CD14-positive monocyte (primary cell): ENCODE data around the gene UBIAD1. TPM values are rescaled to one million over a fixed set of nuclear protein-coding genes. Genes with fewer than 3 reads are reported as not detected.
A peak's percentile ranks its signal among the peaks of the same experiment; 100 is the strongest.

Source experiments
- DNase-seq, 3 donors: peaks; one replicate each; pipeline ENCODE4 v3.0.0-alpha.2; 2011 to 2022
- H2AFZ ChIP-seq: 2 replicates; pipeline ENCODE4 v1.6.0; 2012; ENCODE audit warnings: mild to moderate bottlenecking, low read depth, low read length, inconsistent platforms; ENCODE audit not compliant: insufficient read depth, poor library complexity, severe bottlenecking
- H3K27ac ChIP-seq, 2 donors: 1 replicate in 1 of 2; 2 replicates in 1 of 2; pipeline ENCODE4 v1.5.1; 2012 to 2013; ENCODE audit warnings: low read length in 2 of 2, control low read depth in 1 of 2, inconsistent platforms in 1 of 2, low read depth in 1 of 2, mild to moderate bottlenecking in 1 of 2
- H3K27me3 ChIP-seq, 2 donors: one replicate each; pipeline versions ENCODE4 v1.6.0 to v1.6.1; 2011 to 2013; ENCODE audit warnings: low read length in 2 of 2; ENCODE audit not compliant: control insufficient read depth in 2 of 2, insufficient read depth in 2 of 2
- H3K36me3 ChIP-seq, 2 donors: replicated peaks in 1 of 2; 1 replicate in 1 of 2; 2 replicates in 1 of 2; pipeline versions ENCODE4 v1.5.1 to v1.6.1; 2012 to 2013; ENCODE audit warnings: low read length in 2 of 2, control low read depth in 1 of 2, inconsistent platforms in 1 of 2, mild to moderate bottlenecking in 1 of 2; ENCODE audit not compliant: insufficient read depth in 2 of 2, control insufficient read depth in 1 of 2
- H3K4me1 ChIP-seq, 2 donors: 1 replicate in 1 of 2; 2 replicates in 1 of 2; pipeline versions ENCODE4 v1.5.1 to v1.6.1; 2012 to 2013; ENCODE audit warnings: low read length in 2 of 2, control low read depth in 1 of 2, inconsistent platforms in 1 of 2, mild to moderate bottlenecking in 1 of 2, moderate library complexity in 1 of 2; ENCODE audit not compliant: insufficient read depth in 2 of 2, control insufficient read depth in 1 of 2
- H3K4me2 ChIP-seq: replicated peaks from 2 replicates; pipeline ENCODE3; 2012; ENCODE audit warnings: low read length, moderate library complexity, mild to moderate bottlenecking; ENCODE audit not compliant: poor library complexity, severe bottlenecking; ENCODE audit errors: extremely low read depth
- H3K4me3 ChIP-seq, 3 experiments: fragments of 200-600 bp in 1 of 3; sonication (generic) in 1 of 3; replicated peaks in 1 of 3; 1 replicate in 2 of 3; 2 replicates in 1 of 3; pipeline ENCODE4 v1.5.1; 2011 to 2013; ENCODE audit warnings: low read length in 3 of 3, mild to moderate bottlenecking in 3 of 3, control low read depth in 2 of 3, low read depth in 2 of 3, inconsistent platforms in 1 of 3, moderate library complexity in 1 of 3
- H3K79me2 ChIP-seq: 2 replicates; pipeline ENCODE4 v1.6.0; 2012; ENCODE audit warnings: mild to moderate bottlenecking, control low read depth, inconsistent platforms, low read length, moderate library complexity; ENCODE audit not compliant: insufficient read depth
- H3K9ac ChIP-seq: 2 replicates; pipeline ENCODE4 v1.6.0; 2017; ENCODE audit warnings: low read length, mild to moderate bottlenecking; ENCODE audit not compliant: insufficient read depth, poor library complexity, severe bottlenecking
- H3K9me3 ChIP-seq, 2 donors: replicated peaks in 1 of 2; 1 replicate in 1 of 2; 2 replicates in 1 of 2; pipeline versions ENCODE4 v1.5.1 to v1.6.1; 2012 to 2013; ENCODE audit warnings: low read length in 2 of 2, control low read depth in 1 of 2; ENCODE audit not compliant: control insufficient read depth in 1 of 2, insufficient read depth in 1 of 2
- H4K20me1 ChIP-seq: 2 replicates; pipeline ENCODE4 v1.6.0; 2012; ENCODE audit warnings: mild to moderate bottlenecking, low read length, control low read depth, moderate library complexity; ENCODE audit not compliant: insufficient read depth
- H3K27ac Mint-ChIP-seq, 7 donors: one replicate each; pipeline ENCODE4 v1.8.0; 2020; ENCODE audit warnings: mild to moderate bottlenecking in 7 of 7, mixed read lengths in 7 of 7, moderate library complexity in 6 of 7, inconsistent platforms in 2 of 7
- H3K27me3 Mint-ChIP-seq, 3 donors: one replicate each; pipeline ENCODE4 v1.8.0; 2021 to 2022; ENCODE audit warnings: low read depth in 3 of 3, mild to moderate bottlenecking in 3 of 3, mixed read lengths in 3 of 3, moderate library complexity in 3 of 3, inconsistent platforms in 1 of 3
- H3K36me3 Mint-ChIP-seq, 2 donors: one replicate each; pipeline ENCODE4 v1.8.0; 2020; ENCODE audit warnings: mixed read lengths in 2 of 2, inconsistent platforms in 1 of 2, mild to moderate bottlenecking in 1 of 2
- H3K4me1 Mint-ChIP-seq: one replicate; pipeline ENCODE4 v1.8.0; 2020; ENCODE audit warnings: mild to moderate bottlenecking, mixed read lengths
- H3K4me3 Mint-ChIP-seq, 2 donors: one replicate each; pipeline ENCODE4 v1.8.0; 2020; ENCODE audit warnings: mild to moderate bottlenecking in 2 of 2, mixed read lengths in 2 of 2, moderate library complexity in 1 of 2
- H3K9me3 Mint-ChIP-seq, 7 donors: one replicate each; pipeline ENCODE4 v1.8.0; 2020 to 2022; ENCODE audit warnings: mixed read lengths in 7 of 7, mild to moderate bottlenecking in 6 of 7, moderate library complexity in 6 of 7, inconsistent platforms in 2 of 7
- WGBS: methylation state at CpG from one replicate; pipeline ENCODE4 v1.1.5; 2013; ENCODE audit warnings: missing lambda C conversion rate; ENCODE audit not compliant: insufficient coverage; 5-methylcytosine and 5-hydroxymethylcytosine counted together
- intact Hi-C, 2 donors: fragments of 100-400 bp; cut with micrococcal nuclease; formaldehyde crosslinking; loops; one replicate each; pipeline versions ENCODE4 v1.15.0 to v1.15.1; 2023
- polyA plus RNA-seq, 3 donors: library from polyadenylated mRNA; depleted of rRNA in 1 of 3; unstranded in 2 of 3; stranded (reverse) in 1 of 3; fragments of 300-500 nt in 2 of 3; fragments of >200 nt in 1 of 3; fragmentation: Illumina TruSeq in 2 of 3; gene quantifications; 1 replicate in 2 of 3; 2 replicates in 1 of 3; pipeline ENCODE4 v1.2.3, GENCODE V29; 2012 to 2021
- TF ChIP-seq, protein P1 (sequence below): fragments of 200-600 bp; IDR thresholded peaks from one replicate; pipeline ENCODE4 v1.8.0; 2022; ENCODE audit warnings: antibody characterized with exemption, mild to moderate bottlenecking

The UBIAD1 gene
- polyA plus RNA-seq, 3 donors, result 4.3 to 10.5 (median 9.8) TPM

DNA sequence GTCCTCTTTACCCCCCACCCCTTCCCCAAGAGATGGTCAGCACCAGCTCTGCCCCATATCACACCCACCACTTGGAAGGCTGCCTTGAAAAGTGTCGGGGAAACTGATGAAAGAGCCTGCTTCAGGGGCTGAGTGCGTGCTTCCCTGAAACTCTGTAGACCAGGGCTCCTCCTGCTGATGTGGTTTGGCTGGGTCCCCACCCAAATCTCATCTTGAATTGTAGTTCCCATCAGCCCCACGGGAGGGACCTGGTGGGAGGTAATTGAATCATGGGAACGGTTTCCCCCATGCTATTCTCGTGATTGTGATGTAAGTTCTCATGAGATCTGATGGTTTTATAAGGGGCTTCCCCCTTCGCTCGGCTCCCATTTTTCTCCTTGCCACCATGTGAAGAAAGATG lies 36.4 kb downstream of the UBIAD1 start:
- no peak overlapping the region for H2AFZ ChIP-seq
- no peak overlapping the region for H3K4me3 ChIP-seq
- Mint-ChIP-seq H3K36me3 (no peaks in the 10 kb centered on the region), H3K27ac (peak overlapping the region in 1 of 7 donors; percentile 45), H3K4me3 (no peak overlapping the region), H3K4me1 (no peaks in the 10 kb centered on the region), H3K27me3 (peaks cover 1 to 11% (median 4%) of the 10 kb centered on the region in 3 donors), H3K9me3 (no peaks in the 10 kb centered on the region)
- H3K36me3 ChIP-seq, result no peaks in the 10 kb centered on the region
- intact Hi-C loops, result no loop called here
- H3K9ac ChIP-seq, result no peak overlapping the region
- H3K4me1 ChIP-seq, result no peaks in the 10 kb centered on the region
- no peak for DNase-seq
- no peaks in the 10 kb centered on the region for H3K9me3 ChIP-seq
- H3K27ac ChIP-seq, result no peak overlapping the region
- TF ChIP-seq, protein P1, sequence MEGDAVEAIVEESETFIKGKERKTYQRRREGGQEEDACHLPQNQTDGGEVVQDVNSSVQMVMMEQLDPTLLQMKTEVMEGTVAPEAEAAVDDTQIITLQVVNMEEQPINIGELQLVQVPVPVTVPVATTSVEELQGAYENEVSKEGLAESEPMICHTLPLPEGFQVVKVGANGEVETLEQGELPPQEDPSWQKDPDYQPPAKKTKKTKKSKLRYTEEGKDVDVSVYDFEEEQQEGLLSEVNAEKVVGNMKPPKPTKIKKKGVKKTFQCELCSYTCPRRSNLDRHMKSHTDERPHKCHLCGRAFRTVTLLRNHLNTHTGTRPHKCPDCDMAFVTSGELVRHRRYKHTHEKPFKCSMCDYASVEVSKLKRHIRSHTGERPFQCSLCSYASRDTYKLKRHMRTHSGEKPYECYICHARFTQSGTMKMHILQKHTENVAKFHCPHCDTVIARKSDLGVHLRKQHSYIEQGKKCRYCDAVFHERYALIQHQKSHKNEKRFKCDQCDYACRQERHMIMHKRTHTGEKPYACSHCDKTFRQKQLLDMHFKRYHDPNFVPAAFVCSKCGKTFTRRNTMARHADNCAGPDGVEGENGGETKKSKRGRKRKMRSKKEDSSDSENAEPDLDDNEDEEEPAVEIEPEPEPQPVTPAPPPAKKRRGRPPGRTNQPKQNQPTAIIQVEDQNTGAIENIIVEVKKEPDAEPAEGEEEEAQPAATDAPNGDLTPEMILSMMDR, result no peak
- H3K4me2 ChIP-seq, result no peak overlapping the region
- no peaks in the 10 kb centered on the region for H3K27me3 ChIP-seq
- 93% methylated on average over 5 of the region's 7 CpGs for WGBS
- no peaks in the 10 kb centered on the region for H3K79me2 ChIP-seq
- H4K20me1 ChIP-seq, result no peaks in the 10 kb centered on the region

DNA sequence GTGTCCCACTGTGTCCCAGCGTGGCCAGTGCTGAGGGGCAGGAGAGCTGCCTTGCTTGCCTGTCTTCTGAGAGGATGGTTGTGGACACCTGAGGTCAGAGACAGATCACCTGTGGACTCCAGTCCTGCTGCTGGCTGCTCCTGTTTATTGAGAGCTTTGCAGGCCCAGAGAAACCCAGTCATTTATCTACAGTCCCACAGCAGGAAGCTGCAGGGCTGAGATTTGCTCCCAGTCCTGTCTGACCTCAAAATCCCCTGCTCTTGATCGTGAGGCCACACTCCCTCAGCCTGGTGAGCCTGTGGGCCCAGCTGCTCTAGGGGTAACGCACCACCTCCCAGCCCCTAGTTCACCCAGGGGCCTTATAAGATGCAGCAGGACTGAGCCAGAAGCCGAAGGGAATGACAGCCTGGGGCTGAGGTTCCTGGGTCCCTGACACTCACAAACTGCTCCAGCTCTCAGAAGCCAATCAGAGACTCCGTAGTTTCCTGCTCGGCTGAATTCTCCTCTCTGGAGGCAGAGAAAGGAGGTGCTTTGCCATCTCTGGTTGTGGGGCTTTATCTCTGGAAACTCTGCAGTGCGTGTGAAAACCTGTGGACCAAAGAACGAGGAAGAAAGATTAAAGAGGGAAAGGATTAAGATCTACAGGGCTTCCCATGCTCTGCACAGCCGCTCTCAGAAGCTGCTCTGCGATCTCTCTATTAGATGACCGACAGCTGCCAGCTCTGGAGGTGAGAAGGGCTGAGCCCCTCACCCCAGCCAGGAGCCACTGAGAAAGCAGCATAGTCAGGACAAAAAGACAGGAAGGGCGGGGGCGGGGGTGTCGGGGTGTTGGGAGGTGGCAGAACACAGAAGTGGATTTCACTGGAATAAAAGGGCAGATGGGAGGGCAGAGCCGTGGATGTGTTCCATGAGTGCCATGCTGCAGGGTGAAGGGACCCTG lies 39.1 kb downstream of the UBIAD1 start:
- H3K79me2 ChIP-seq, result no peaks in the 10 kb centered on the region
- H3K9ac ChIP-seq, result peak overlapping the region; percentile 19
- TF ChIP-seq, protein P1, result no peak
- H3K9me3 ChIP-seq, result no peaks in the 10 kb centered on the region
- H3K4me3 ChIP-seq, result no peak overlapping the region
- no peak for DNase-seq
- Mint-ChIP-seq H3K4me3 (no peak overlapping the region), H3K27ac (no peak overlapping the region), H3K4me1 (no peaks in the 10 kb centered on the region), H3K27me3 (peaks cover 1 to 11% (median 7%) of the 10 kb centered on the region in 3 donors), H3K9me3 (no peaks in the 10 kb centered on the region), H3K36me3 (no peaks in the 10 kb centered on the region)
- 70% methylated on average over 8 of the region's 15 CpGs for WGBS
- H4K20me1 ChIP-seq, result no peaks in the 10 kb centered on the region
- no peak overlapping the region for H3K4me2 ChIP-seq
- no peaks in the 10 kb centered on the region for H3K36me3 ChIP-seq
- H3K4me1 ChIP-seq, result no peaks in the 10 kb centered on the region
- no peaks in the 10 kb centered on the region for H3K27me3 ChIP-seq
- intact Hi-C loops, result no loop called here
- H2AFZ ChIP-seq, result no peak overlapping the region
- no peak overlapping the region for H3K27ac ChIP-seq
